Measurements from ENCODE around the gene VAT1. TPM values are rescaled to one million over a fixed set of nuclear protein-coding genes. Genes with fewer than 3 reads are reported as not detected.

Gene VAT1
- total and polyA plus RNA-seq, 2 of the 13 experiments (the other 11 are each of a cell fraction or from before 2014, with no cell fraction given), result 143 to 205 TPM

- TF ChIP-seq, protein P1, sequence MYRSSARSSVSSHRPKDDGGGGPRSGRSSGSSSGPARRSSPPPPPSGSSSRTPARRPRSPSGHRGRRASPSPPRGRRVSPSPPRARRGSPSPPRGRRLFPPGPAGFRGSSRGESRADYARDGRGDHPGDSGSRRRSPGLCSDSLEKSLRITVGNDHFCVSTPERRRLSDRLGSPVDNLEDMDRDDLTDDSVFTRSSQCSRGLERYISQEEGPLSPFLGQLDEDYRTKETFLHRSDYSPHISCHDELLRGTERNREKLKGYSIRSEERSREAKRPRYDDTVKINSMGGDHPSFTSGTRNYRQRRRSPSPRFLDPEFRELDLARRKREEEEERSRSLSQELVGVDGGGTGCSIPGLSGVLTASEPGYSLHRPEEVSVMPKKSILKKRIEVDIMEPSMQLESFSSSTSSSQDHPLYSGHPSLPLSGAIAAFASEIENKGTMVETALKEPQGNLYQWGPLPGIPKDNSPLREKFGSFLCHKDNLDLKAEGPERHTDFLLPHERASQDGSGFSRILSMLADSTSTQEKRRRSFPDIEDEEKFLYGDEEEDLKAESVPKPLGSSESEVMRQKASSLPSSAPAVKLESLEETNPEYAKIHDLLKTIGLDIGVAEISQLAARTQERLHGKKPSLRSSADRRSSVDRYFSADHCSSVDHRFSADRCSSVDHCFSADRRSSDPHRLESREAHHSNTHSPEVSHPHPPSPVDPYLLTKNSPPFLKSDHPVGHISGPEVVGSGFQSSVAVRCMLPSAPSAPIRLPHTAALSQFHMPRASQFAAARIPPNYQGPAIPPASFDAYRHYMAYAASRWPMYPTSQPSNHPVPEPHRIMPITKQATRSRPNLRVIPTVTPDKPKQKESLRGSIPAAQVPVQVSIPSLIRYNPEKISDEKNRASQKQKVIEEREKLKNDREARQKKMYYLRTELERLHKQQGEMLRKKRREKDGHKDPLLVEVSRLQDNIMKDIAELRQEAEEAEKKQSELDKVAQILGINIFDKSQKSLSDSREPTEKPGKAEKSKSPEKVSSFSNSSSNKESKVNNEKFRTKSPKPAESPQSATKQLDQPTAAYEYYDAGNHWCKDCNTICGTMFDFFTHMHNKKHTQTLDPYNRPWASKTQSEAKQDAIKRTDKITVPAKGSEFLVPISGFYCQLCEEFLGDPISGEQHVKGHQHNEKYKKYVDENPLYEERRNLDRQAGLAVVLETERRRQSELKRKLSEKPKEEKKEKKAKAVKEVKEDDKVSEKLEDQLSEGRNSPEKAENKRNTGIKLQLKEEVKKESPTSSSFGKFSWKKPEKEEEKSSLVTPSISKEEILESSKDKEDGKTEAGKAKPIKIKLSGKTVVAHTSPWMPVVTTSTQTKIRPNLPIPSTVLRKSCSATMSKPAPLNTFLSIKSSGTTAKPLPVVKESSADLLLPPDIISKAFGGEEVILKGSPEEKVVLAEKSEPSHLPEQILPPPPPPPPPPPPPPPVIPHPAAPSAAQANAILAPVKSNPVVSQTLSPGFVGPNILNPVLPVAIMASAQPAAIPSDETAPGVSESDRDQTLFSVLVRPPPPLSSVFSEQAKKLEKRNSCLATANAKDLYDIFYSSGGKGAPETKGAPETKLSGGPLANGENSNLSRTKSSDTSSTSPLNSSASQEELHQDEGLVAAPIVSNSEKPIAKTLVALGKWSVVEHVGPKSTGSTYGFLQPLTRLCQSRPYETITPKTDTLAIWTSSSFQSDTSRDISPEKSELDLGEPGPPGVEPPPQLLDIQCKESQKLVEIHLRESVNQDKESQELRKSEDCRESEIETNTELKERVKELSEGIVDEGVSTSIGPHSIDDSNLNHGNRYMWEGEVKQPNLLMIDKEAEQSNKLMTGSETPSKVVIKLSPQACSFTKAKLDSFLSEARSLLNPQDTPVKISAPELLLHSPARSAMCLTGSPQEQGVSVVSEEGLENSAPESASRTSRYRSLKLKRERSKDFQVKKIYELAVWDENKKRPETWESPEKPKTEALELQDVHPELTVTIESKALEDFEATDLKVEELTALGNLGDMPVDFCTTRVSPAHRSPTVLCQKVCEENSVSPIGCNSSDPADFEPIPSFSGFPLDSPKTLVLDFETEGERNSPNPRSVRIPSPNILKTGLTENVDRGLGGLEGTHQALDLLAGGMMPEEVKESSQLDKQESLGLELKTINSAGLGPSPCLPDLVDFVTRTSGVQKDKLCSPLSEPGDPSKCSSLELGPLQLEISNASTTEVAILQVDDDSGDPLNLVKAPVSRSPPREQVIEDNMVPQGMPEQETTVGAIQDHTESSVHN (CRISPR knock-in tag; IDR thresholded peaks at IDR 0.05), result peak; percentile 99
- TF ChIP-seq HNRNPK (IDR thresholded peaks at IDR 0.05; ENCODE audit: low read depth, low read length, poor library complexity, severe bottlenecking) (no peak), YEATS2 (CRISPR knock-in tag; IDR thresholded peaks at IDR 0.05; ENCODE audit: borderline replicate concordance) (peak; percentile 100), CENPT (CRISPR knock-in tag; IDR thresholded peaks at IDR 0.05; ENCODE audit: low read depth) (peak; percentile 91), FOXM1 (CRISPR knock-in tag; IDR thresholded peaks at IDR 0.05) (no peak), PRMT3 (CRISPR knock-in tag; IDR thresholded peaks at IDR 0.05; ENCODE audit: borderline replicate concordance, low read depth) (no peak; the same call in 1 of the 2 replicates), ZNF83 (CRISPR knock-in tag; IDR thresholded peaks at IDR 0.05; ENCODE audit: borderline replicate concordance) (peak; percentile 40; the same call in 1 of the 2 replicates)
- TF ChIP-seq, protein P2, sequence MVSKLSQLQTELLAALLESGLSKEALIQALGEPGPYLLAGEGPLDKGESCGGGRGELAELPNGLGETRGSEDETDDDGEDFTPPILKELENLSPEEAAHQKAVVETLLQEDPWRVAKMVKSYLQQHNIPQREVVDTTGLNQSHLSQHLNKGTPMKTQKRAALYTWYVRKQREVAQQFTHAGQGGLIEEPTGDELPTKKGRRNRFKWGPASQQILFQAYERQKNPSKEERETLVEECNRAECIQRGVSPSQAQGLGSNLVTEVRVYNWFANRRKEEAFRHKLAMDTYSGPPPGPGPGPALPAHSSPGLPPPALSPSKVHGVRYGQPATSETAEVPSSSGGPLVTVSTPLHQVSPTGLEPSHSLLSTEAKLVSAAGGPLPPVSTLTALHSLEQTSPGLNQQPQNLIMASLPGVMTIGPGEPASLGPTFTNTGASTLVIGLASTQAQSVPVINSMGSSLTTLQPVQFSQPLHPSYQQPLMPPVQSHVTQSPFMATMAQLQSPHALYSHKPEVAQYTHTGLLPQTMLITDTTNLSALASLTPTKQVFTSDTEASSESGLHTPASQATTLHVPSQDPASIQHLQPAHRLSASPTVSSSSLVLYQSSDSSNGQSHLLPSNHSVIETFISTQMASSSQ (IDR thresholded peaks at IDR 0.05; ENCODE audit: low read depth), result peak; percentile 83
- TF ChIP-seq, protein P2 (CRISPR knock-in tag; IDR thresholded peaks at IDR 0.05; ENCODE audit: borderline replicate concordance), result peak; percentile 94
- TF ChIP-seq, protein P3, sequence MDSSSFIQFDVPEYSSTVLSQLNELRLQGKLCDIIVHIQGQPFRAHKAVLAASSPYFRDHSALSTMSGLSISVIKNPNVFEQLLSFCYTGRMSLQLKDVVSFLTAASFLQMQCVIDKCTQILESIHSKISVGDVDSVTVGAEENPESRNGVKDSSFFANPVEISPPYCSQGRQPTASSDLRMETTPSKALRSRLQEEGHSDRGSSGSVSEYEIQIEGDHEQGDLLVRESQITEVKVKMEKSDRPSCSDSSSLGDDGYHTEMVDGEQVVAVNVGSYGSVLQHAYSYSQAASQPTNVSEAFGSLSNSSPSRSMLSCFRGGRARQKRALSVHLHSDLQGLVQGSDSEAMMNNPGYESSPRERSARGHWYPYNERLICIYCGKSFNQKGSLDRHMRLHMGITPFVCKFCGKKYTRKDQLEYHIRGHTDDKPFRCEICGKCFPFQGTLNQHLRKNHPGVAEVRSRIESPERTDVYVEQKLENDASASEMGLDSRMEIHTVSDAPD (CRISPR knock-in tag; IDR thresholded peaks at IDR 0.05), result peak; percentile 89; the same call in 1 of the 2 replicates
Measured at GRCh38 chr17:42997984-42998938, 23.9 kb downstream of the VAT1 start, which contains the start of gene RPL27 (continued).
